Measurements from ENCODE around the gene TRIM25.
A peak's percentile ranks its signal among the peaks of the same experiment; 100 is the strongest.

The TRIM25 gene, protein sequence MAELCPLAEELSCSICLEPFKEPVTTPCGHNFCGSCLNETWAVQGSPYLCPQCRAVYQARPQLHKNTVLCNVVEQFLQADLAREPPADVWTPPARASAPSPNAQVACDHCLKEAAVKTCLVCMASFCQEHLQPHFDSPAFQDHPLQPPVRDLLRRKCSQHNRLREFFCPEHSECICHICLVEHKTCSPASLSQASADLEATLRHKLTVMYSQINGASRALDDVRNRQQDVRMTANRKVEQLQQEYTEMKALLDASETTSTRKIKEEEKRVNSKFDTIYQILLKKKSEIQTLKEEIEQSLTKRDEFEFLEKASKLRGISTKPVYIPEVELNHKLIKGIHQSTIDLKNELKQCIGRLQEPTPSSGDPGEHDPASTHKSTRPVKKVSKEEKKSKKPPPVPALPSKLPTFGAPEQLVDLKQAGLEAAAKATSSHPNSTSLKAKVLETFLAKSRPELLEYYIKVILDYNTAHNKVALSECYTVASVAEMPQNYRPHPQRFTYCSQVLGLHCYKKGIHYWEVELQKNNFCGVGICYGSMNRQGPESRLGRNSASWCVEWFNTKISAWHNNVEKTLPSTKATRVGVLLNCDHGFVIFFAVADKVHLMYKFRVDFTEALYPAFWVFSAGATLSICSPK

DNA sequence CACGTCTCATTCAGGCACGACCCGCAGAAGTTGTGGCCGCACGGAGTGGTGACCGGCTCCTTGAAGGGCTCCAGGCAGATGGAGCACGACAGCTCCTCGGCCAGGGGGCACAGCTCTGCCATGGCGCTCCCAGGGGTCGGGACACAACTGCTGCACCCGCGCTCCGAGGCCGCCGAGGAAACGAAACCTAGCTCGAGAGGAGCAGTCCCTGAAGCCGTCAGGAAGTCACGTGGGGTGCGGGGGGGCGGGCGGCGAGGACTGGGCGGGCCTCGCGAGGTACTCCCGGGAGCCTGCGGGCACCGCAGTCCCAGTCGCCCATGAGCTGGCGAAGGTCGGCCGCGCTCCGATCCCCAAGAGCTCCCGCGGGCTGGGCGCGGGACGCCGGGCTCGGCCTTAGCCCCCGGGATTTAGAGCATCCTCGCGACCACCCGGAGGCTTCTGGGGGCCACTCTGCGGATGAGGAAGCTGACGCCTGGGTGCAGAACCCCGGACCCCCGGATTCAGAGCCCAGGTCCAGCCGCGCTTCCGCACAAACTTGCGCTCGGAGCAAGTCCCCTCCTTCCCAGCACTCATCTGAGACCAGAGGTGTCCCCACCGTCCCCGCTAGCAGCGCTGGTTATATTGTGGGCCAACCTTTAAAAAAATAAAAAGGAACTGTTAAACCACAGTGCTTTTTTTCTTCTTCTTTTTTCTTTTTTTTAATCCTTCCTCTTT lies at the start of gene TRIM25:
Gene TRIM25, minus strand, starts transcription at position 183 of the 714 bp plus-strand sequence. Its CDS starts 61 bp downstream, at position 122.
- peak within 1 kb of the TSS; percentile 86 for H3K27ac ChIP-seq
- TF ChIP-seq, protein P1, sequence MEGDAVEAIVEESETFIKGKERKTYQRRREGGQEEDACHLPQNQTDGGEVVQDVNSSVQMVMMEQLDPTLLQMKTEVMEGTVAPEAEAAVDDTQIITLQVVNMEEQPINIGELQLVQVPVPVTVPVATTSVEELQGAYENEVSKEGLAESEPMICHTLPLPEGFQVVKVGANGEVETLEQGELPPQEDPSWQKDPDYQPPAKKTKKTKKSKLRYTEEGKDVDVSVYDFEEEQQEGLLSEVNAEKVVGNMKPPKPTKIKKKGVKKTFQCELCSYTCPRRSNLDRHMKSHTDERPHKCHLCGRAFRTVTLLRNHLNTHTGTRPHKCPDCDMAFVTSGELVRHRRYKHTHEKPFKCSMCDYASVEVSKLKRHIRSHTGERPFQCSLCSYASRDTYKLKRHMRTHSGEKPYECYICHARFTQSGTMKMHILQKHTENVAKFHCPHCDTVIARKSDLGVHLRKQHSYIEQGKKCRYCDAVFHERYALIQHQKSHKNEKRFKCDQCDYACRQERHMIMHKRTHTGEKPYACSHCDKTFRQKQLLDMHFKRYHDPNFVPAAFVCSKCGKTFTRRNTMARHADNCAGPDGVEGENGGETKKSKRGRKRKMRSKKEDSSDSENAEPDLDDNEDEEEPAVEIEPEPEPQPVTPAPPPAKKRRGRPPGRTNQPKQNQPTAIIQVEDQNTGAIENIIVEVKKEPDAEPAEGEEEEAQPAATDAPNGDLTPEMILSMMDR (conservative IDR thresholded peaks at IDR 0.05), result no peak

DNA sequence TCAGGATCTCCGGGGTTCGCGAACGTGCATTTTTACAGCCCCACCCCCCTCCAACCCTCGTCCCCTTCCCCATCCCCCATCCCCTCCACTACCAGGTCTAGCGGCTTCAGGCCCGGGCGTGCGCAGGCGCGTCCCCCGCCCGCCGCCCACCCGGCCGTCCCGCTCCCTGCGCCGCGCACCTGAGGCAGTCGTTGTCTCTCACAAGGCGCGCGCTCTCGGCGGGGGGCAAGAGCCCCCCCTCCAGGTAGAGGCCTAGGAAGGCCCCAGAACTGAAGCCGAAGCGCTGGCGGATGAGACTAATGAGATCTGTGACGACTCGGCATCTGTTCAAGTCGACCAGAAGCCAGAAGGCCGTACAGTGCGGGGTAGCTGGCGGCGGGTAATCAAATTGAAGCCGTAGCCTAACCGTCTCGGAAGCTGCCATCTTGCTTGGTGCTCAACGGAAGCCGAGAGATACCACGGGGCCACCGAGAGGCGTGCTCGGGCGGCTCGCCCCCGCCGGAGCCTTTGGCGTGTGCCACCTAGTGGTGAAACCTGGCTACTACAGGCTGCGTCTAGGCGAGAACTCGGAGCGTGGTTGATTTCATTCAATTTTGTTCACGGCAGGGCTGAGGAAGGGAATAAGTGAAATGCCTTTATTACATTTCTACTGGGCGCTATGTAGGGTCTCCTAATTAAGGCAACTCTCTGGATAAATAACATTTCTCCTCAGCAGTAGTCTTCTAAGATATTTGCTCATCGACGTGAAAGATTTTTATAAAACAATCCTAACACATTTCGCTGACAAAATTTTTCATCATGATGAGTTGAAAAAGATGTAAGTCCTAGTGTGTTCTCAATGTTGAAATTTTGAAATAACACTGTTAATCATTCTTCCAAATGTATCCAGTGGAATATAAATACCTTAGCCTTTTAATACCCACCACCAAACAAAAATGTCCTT lies 47.0 kb upstream of the TRIM25 start, which contains the start of gene COIL:
Gene COIL, minus strand, starts transcription at position 455 of the 943 bp plus-strand sequence. Its CDS starts 31 bp downstream, at position 424.
- H3K27ac ChIP-seq, result peak within 1 kb of the TSS; percentile 93
- TF ChIP-seq, protein P1 (conservative IDR thresholded peaks at IDR 0.05), result peak; percentile 98

DNA sequence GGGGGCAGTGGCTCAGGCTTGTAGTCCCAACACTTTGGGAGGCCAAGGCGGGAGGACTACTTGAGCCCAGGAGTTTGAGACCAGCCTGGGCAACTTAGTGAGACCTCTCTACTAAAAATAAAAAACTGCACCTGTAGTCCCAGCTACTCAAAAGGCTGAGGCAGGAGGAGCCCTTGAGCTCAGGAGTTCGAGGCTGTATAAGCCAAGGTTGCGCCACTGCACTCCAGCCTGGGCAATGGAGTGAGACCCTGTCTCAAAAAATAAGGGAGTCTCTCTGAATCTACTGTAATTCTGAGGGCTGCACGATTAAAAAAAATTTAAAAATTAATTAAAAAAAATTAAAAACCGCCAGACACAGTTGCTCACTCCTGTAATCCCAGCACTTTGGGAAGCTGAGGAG lies 43.1 kb upstream of the TRIM25 start:
- TF ChIP-seq, protein P1 (conservative IDR thresholded peaks at IDR 0.05), result no peak
- H3K27ac ChIP-seq, result no peak overlapping the region

DNA sequence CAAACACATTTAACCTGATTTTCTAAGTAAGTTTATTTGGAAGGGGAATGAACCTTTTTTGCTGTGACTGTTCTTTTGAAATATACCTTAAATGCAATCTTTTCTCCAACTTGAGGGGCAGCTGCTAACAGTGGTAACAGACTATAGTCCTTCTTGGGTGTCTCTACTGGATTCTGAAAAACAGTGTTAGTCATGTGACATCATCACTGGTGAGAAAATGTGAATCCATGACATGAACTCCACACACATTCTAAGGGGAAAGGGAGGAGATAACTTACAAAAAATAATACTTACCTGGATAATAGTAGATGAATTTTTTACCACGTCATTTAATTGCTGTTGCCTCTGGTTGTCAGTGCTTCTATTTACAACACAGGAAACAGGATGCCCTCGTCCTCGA lies 35.7 kb upstream of the TRIM25 start:
- no peak overlapping the region for H3K27ac ChIP-seq
- TF ChIP-seq, protein P1 (conservative IDR thresholded peaks at IDR 0.05), result no peak

DNA sequence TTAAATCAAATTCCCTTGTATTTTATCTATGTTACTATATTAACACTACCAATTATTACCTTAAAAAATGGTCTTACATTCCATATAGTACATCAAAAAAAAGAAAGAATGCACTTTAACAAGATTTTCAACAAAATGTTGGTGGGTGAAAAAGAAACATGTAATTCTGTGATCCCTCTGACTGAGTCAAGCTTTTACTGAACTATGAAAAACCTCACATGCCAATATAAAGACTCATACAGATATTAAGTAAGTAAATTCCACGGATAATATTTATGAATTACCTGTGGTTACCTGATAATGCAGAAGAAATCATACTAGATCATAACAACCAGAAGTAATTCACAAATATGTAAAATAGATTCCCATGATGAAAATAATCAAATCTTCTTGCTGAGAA lies 34.6 kb upstream of the TRIM25 start:
- TF ChIP-seq, protein P1 (conservative IDR thresholded peaks at IDR 0.05), result no peak
- no peak overlapping the region for H3K27ac ChIP-seq

DNA sequence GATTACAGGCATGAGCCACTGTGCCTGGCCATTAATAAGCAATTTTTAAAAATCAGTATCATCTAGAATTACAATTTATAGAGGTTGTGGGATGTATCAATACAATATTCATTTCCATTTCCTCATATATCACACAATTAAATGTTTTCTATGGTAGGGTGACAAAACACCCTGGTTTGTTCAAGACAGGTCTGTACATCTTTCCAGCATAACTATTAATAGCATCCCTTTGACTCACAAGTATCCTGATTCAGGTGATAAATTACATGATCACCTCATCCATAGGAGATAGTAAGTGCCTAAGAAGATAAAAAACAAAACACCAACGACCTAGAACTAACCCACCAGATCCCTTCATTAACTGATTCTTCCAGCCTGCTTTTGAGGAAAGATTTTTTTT lies 33.9 kb upstream of the TRIM25 start:
- no peak overlapping the region for H3K27ac ChIP-seq
- TF ChIP-seq, protein P1 (conservative IDR thresholded peaks at IDR 0.05), result no peak
